ENCODE data around the gene TOR1B.

GRCh38 chr9:129857207-129857606 lies 54.2 kb downstream of the TOR1B start:
- TF ChIP-seq CTCF (IDR thresholded peaks at IDR 0.05; ENCODE audit: insufficient read depth, low read length, poor library complexity, severe bottlenecking) = no peak
- no peak for TF ChIP-seq EZH2phosphoT487 (conservative IDR thresholded peaks at IDR 0.05; ENCODE audit: low read length)
